GM18508 (cell line): ENCODE data around the gene JADE3.

ENCODE experiments used
- ATAC-seq: cut with Tn5 transposase; IDR thresholded peaks from one replicate; pipeline ENCODE4 v1.9.1; 2021; ENCODE audit warnings: moderate number of reproducible peaks; ENCODE audit not compliant: insufficient read depth, unreplicated experiment

JADE3 gene

DNA sequence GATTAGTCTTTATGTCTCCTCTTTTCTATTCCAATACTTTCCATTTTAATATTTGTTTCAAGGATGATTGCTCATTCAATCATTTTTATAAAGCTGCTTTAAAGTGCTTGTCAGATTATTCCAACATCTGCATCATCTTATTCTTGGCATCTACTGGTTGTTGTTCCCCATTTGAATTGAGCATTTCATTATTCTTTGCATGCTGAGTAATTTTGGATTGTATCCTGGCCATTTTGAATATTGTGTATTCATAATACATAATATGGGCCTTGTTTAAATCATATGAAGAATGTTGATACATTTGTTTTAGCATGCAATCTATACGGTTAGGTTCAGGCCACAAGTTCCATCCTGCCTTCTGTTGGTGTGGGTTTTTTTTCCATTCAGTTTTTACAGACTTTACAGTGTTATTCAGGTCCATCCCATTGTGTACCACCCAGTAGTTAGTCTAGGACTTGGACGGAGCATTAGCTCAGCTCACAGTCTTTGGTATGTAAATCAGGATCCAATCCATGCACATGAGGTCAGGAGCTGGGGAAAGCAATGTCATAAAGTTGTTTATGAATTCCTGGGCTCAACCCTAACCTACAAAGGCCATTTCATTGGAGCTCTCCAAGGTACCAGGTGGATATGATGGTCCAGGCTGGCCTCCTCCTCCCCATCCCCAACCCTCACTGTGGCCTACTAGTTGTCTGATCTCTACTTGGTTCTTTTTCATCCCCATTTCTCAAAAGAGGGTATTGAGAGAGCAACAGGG is 186.3 kb downstream of the JADE3 start:
- ATAC-seq, result no peak

DNA sequence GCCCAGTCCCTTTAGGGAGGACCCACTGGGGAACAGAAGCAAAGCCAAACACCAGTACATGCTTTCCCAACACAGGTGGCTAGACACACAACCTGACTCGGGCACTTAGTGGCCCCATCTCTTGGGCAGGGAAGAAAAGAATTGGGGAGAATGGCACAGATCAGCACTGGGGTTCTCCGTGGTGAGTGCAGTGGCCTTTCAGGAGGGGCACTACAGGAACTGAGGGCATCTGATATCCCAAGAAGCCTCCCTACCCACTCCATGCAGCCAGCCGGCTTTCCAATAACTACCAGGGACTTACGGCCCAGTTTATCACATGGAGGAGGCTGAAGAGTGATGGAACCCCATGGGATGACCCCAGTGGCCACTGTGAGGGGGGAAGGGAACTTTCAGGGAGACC is 189.0 kb downstream of the JADE3 start:
- ATAC-seq, result no peak
